ENCODE data around the gene TOMT. TPM values are rescaled to one million over a fixed set of nuclear protein-coding genes. Genes with fewer than 3 reads are reported as not detected.

TOMT gene
- total and polyA plus RNA-seq, 2 of the 13 experiments (the other 11 are each of a cell fraction or from before 2014, with no cell fraction given), result not detected

DNA sequence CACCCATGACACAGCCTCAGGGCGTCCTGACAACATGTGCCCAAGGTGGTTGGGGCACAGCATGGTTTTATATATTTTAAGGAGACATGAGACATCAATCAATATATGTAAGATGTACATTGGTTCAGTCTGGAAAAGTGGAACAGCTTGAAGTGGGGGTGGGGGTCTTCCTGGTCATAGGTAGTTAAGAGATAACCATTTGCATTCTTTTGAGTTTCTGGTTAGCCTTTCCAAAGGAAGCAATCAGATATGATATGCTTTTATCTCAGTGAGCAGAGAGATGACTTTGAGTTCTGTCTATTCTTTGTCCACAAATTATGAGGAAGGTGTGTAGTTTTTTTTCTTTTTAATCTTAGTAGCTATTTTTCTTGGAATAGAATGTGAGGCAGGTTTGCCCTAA is 16.9 kb downstream of the TOMT start (continued):
- TF ChIP-seq, protein P1, sequence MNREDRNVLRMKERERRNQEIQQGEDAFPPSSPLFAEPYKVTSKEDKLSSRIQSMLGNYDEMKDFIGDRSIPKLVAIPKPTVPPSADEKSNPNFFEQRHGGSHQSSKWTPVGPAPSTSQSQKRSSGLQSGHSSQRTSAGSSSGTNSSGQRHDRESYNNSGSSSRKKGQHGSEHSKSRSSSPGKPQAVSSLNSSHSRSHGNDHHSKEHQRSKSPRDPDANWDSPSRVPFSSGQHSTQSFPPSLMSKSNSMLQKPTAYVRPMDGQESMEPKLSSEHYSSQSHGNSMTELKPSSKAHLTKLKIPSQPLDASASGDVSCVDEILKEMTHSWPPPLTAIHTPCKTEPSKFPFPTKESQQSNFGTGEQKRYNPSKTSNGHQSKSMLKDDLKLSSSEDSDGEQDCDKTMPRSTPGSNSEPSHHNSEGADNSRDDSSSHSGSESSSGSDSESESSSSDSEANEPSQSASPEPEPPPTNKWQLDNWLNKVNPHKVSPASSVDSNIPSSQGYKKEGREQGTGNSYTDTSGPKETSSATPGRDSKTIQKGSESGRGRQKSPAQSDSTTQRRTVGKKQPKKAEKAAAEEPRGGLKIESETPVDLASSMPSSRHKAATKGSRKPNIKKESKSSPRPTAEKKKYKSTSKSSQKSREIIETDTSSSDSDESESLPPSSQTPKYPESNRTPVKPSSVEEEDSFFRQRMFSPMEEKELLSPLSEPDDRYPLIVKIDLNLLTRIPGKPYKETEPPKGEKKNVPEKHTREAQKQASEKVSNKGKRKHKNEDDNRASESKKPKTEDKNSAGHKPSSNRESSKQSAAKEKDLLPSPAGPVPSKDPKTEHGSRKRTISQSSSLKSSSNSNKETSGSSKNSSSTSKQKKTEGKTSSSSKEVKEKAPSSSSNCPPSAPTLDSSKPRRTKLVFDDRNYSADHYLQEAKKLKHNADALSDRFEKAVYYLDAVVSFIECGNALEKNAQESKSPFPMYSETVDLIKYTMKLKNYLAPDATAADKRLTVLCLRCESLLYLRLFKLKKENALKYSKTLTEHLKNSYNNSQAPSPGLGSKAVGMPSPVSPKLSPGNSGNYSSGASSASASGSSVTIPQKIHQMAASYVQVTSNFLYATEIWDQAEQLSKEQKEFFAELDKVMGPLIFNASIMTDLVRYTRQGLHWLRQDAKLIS (CRISPR knock-in tag; IDR thresholded peaks at IDR 0.05), result no peak
- TF ChIP-seq ZBTB21 (CRISPR knock-in tag; IDR thresholded peaks at IDR 0.05), result no peak
- no peak for TF ChIP-seq DNMT3B (CRISPR knock-in tag; conservative IDR thresholded peaks at IDR 0.05)

DNA sequence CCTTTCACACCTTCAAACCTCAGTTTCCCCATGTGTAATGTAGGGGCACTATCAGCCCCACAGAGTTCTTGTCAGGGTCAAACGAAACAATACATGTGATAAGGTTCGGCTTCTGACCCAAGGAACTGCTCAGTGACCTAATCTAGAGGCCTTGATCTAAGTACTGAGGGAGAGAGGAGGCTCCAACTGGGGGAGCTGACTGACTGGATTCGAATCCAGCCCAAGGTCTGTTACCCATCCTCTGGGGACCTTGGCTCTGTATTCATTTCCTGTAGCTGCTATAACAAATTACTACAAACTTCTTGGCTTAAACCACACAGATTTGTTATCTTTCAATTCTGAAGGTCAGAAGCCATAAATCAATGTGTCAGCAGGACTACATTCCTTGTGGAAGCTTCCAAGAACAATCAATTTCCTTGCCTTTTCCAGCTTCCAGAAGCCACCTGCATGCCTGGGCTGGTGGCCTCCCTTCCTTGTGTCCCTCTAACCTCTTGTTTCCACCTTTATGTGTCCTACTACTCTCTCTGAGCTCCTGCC is 17.5 kb downstream of the TOMT start:
- no peak overlapping the region for H3K27ac ChIP-seq (ENCODE audit: extremely low read length, insufficient read depth, low read length)
- intact Hi-C loops (cut with micrococcal nuclease; ENCODE audit: unreplicated experiment), result no loop called here
- in situ Hi-C loops (cut with HindIII; ENCODE audit: extremely low pct_ligation_motif_present, low pct_unique_long_range_greater_than_20kb), result no loop called here
- no peaks in the 10 kb centered on the region for H4K20me1 ChIP-seq (ENCODE audit: insufficient read depth, low read length)
- peaks cover 1 to 3% of the 10 kb centered on the region in 2 experiments; a peak in 2 of 5 replicates for H3K27me3 ChIP-seq (ENCODE audit: control insufficient read depth in 1 of 2, insufficient read depth in 2 of 2, low read length in 2 of 2)
- ChIA-PET CTCF (ENCODE audit: low intra/inter-chr PET ratio, low total read pairs) (no interaction called here), POLR2A (no interaction called here)
- no peak overlapping the region for H3K4me3 ChIP-seq (replicated peaks in 1 of 3; ENCODE audit: insufficient read depth in 1 of 3, low read depth in 2 of 3, low read length in 3 of 3)
- 3% methylated on average over 3 of the region's 3 CpGs for WGBS (ENCODE audit: low lambda C conversion rate)
- H3K9ac ChIP-seq (ENCODE audit: insufficient read depth, low read depth, low read length), result no peak overlapping the region
- no peak for FAIRE-seq
- H3K79me2 ChIP-seq (ENCODE audit: insufficient read depth, low read length), result no peaks in the 10 kb centered on the region
- no peak for DNase-seq (ENCODE audit: low spot score)
- H3K9me3 ChIP-seq (ENCODE audit: low read length), result peaks cover 9% of the 10 kb centered on the region
- no TSS peak for BruUV-seq (replicated peaks)
- ATAC-seq, result no peak
- peaks cover 5% of the 10 kb centered on the region; the same call in 1 of the 2 replicates for H3K4me1 ChIP-seq (ENCODE audit: insufficient read depth, low read length)
- H3K36me3 ChIP-seq (replicated peaks in 1 of 2; ENCODE audit: control insufficient read depth in 1 of 2, insufficient read depth in 2 of 2, low read length in 2 of 2), result no peaks in the 10 kb centered on the region
- H3K4me2 ChIP-seq (ENCODE audit: low read depth, low read length), result no peak overlapping the region
- no peak overlapping the region for H2AFZ ChIP-seq (ENCODE audit: low read length)
- TF ChIP-seq ZNF776 (CRISPR knock-in tag; IDR thresholded peaks at IDR 0.05) (no peak), DNMT1 (CRISPR knock-in tag; IDR thresholded peaks at IDR 0.05) (no peak), KDM5A (IDR thresholded peaks at IDR 0.05; ENCODE audit: borderline replicate concordance, low read length) (no peak), BORCS8-MEF2B (CRISPR knock-in tag; IDR thresholded peaks at IDR 0.05) (no peak), ZNF761 (CRISPR knock-in tag; conservative IDR thresholded peaks at IDR 0.05) (no peak), ZNF354B (CRISPR knock-in tag; IDR thresholded peaks at IDR 0.05) (no peak), ADNP (CRISPR knock-in tag; IDR thresholded peaks at IDR 0.05) (no peak), NR3C1 (CRISPR knock-in tag; IDR thresholded peaks at IDR 0.05) (no peak), ZNF205 (CRISPR knock-in tag; IDR thresholded peaks at IDR 0.05) (no peak), ZC3H13 (CRISPR knock-in tag; IDR thresholded peaks at IDR 0.05) (no peak), PAF1 (CRISPR knock-in tag; IDR thresholded peaks at IDR 0.05) (no peak), ZNF839 (CRISPR knock-in tag; IDR thresholded peaks at IDR 0.05; ENCODE audit: borderline replicate concordance) (no peak)
- TF ChIP-seq, protein P2, sequence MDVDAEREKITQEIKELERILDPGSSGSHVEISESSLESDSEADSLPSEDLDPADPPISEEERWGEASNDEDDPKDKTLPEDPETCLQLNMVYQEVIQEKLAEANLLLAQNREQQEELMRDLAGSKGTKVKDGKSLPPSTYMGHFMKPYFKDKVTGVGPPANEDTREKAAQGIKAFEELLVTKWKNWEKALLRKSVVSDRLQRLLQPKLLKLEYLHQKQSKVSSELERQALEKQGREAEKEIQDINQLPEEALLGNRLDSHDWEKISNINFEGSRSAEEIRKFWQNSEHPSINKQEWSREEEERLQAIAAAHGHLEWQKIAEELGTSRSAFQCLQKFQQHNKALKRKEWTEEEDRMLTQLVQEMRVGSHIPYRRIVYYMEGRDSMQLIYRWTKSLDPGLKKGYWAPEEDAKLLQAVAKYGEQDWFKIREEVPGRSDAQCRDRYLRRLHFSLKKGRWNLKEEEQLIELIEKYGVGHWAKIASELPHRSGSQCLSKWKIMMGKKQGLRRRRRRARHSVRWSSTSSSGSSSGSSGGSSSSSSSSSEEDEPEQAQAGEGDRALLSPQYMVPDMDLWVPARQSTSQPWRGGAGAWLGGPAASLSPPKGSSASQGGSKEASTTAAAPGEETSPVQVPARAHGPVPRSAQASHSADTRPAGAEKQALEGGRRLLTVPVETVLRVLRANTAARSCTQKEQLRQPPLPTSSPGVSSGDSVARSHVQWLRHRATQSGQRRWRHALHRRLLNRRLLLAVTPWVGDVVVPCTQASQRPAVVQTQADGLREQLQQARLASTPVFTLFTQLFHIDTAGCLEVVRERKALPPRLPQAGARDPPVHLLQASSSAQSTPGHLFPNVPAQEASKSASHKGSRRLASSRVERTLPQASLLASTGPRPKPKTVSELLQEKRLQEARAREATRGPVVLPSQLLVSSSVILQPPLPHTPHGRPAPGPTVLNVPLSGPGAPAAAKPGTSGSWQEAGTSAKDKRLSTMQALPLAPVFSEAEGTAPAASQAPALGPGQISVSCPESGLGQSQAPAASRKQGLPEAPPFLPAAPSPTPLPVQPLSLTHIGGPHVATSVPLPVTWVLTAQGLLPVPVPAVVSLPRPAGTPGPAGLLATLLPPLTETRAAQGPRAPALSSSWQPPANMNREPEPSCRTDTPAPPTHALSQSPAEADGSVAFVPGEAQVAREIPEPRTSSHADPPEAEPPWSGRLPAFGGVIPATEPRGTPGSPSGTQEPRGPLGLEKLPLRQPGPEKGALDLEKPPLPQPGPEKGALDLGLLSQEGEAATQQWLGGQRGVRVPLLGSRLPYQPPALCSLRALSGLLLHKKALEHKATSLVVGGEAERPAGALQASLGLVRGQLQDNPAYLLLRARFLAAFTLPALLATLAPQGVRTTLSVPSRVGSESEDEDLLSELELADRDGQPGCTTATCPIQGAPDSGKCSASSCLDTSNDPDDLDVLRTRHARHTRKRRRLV (CRISPR knock-in tag; IDR thresholded peaks at IDR 0.05), result no peak

All from HepG2 (cell line).